ENCODE data around the gene UCP3. TPM values are rescaled to one million over a fixed set of nuclear protein-coding genes. Genes with fewer than 3 reads are reported as not detected.

Gene UCP3
- total RNA-seq, 1 experiment from 2014 or later, result 1.2 TPM

DNA sequence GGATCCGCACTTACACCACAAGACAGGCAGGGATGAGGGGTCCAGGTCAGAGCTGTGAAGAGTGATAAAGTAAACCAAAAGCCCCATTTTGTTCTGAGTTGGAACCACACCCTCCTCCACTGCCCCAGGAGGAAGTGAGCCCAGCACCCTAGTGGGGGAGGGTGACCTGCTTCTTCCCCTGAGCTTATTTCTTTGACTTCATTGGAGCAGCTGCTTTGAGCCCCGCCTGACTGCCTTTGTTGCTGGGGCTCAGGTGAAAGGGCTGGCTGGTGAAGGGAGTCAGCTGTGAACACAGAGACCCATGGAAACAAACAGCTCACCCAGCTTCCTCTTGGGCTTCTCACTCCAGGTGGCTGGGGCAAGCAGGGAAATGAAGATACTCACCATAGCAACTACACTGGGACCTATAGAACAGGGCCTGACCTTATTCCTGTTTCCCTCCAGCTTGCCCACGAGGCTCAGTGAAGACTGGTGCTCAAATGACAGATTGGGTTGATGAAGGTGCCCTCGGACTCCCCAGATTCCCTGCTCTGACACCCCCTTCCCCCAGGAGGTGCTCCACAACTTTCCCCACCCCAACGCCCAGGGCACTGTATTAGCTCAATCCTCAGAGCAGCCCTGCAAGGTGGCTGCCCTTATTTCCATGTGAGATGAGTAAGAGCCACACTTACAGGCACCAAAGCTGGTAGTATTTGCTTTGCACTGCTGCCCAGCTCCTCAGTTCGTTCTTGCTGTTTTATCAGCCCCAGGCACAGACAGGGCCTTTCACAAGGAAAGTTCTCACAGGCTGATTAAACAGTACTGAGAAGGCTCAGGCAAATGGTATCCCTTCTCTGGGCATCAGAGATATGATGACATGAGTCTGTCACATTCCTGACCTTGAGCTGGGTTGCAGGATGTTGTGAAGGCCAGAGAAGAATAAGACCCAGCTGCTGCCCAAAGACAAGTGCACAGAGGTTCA lies 28.6 kb downstream of the UCP3 start:
- peaks cover 17% of the 10 kb centered on the region for H3K36me3 ChIP-seq (ENCODE audit: low read depth, low read length)
- ATAC-seq (no peak), DNase-seq (peak; percentile 8)
- TF ChIP-seq EZH2phosphoT487 (IDR thresholded peaks at IDR 0.05; ENCODE audit: borderline replicate concordance, low read length) (no peak), EZH2 (IDR thresholded peaks at IDR 0.05; ENCODE audit: low read length, unreplicated experiment) (no peak)
- no peak overlapping the region for H2AFZ ChIP-seq (ENCODE audit: low read length)
- no peak overlapping the region for H3K9ac ChIP-seq (ENCODE audit: low read length)
- POLR2A ChIA-PET (ENCODE audit: unreplicated experiment), result interaction anchor here (0.5 to 0.6 kb wide), 2 partner anchors 35 to 86 kb away, joined by 8 to 17 read pairs; no protein-coding TSS in a partner anchor
- no peaks in the 10 kb centered on the region for H3K9me3 ChIP-seq (ENCODE audit: low read length)
- peak overlapping the region; percentile 12; the same call in 1 of the 2 replicates for H3K4me2 ChIP-seq (ENCODE audit: low read length)
- intact Hi-C loops (cut with micrococcal nuclease), result loop anchor here (10.0 kb wide), 1 partner anchor 195 kb away; the partner anchor contains the start of genes C2CD3 and PPME1
- H3K27ac ChIP-seq (ENCODE audit: low read length), result no peak overlapping the region
- no TSS peak for BruUV-seq (replicated peaks)
- H3K27me3 ChIP-seq (ENCODE audit: low read length), result no peaks in the 10 kb centered on the region
- H3K4me3 ChIP-seq (ENCODE audit: low read length), result no peak overlapping the region
- H4K20me1 ChIP-seq (ENCODE audit: low read length), result no peaks in the 10 kb centered on the region
- H3K4me1 ChIP-seq (ENCODE audit: insufficient read depth, low read length), result peaks cover 28% of the 10 kb centered on the region
- H3K9me2 ChIP-seq (replicated peaks; ENCODE audit: low read length), result no peaks in the 10 kb centered on the region
- CTCF ChIA-PET, result no interaction called here
- no peaks in the 10 kb centered on the region for H3F3A ChIP-seq (ENCODE audit: low read length, unreplicated experiment)
- peaks cover 8% of the 10 kb centered on the region; the same call in 1 of the 2 replicates for H3K79me2 ChIP-seq (ENCODE audit: low read length)

DNA sequence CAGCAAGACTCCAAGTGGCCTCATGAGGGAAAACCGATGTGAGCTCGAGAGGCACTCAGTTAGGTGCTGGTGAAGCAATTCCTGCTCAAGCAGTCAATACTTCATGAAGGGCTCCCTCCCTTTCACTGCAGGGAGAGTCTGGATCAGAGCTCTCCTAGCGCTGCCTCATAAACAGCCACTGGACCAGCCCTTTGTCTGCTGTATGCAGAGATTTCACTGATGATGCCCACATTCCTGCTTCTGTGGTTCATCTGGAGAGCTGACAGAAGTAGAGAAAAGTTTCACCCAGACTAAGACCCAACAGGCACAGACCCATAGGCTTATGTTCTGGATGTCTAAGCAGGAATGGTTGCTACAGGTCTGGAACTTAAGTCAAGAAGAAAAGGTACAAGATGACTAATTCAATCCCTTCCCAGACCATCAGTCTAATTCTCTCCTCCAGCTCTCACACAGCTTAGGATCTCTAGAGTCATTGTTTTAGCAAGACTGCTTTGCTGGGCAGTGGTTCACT lies 30.3 kb downstream of the UCP3 start:
- no peak overlapping the region for H3K4me2 ChIP-seq (ENCODE audit: low read length)
- peaks cover 17% of the 10 kb centered on the region for H3K36me3 ChIP-seq (ENCODE audit: low read depth, low read length)
- H3K9me3 ChIP-seq (ENCODE audit: low read length), result no peaks in the 10 kb centered on the region
- H3K9me2 ChIP-seq (replicated peaks; ENCODE audit: low read length), result no peaks in the 10 kb centered on the region
- H2AFZ ChIP-seq (ENCODE audit: low read length), result no peak overlapping the region
- ChIA-PET POLR2A (ENCODE audit: unreplicated experiment) (no interaction called here), CTCF (no interaction called here)
- H3K9ac ChIP-seq (ENCODE audit: low read length), result no peak overlapping the region
- no peak overlapping the region for H3K27ac ChIP-seq (ENCODE audit: low read length)
- no peak overlapping the region for H3K4me3 ChIP-seq (ENCODE audit: low read length)
- H3F3A ChIP-seq (ENCODE audit: low read length, unreplicated experiment), result no peaks in the 10 kb centered on the region
- no TSS peak for BruUV-seq (replicated peaks)
- TF ChIP-seq EZH2phosphoT487 (IDR thresholded peaks at IDR 0.05; ENCODE audit: borderline replicate concordance, low read length), result no peak
- no peak for TF ChIP-seq EZH2 (IDR thresholded peaks at IDR 0.05; ENCODE audit: low read length, unreplicated experiment)
- TF ChIP-seq, protein P1, sequence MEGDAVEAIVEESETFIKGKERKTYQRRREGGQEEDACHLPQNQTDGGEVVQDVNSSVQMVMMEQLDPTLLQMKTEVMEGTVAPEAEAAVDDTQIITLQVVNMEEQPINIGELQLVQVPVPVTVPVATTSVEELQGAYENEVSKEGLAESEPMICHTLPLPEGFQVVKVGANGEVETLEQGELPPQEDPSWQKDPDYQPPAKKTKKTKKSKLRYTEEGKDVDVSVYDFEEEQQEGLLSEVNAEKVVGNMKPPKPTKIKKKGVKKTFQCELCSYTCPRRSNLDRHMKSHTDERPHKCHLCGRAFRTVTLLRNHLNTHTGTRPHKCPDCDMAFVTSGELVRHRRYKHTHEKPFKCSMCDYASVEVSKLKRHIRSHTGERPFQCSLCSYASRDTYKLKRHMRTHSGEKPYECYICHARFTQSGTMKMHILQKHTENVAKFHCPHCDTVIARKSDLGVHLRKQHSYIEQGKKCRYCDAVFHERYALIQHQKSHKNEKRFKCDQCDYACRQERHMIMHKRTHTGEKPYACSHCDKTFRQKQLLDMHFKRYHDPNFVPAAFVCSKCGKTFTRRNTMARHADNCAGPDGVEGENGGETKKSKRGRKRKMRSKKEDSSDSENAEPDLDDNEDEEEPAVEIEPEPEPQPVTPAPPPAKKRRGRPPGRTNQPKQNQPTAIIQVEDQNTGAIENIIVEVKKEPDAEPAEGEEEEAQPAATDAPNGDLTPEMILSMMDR (conservative IDR thresholded peaks at IDR 0.05; ENCODE audit: low read depth, low read length), result no peak
- H3K27me3 ChIP-seq (ENCODE audit: low read length), result no peaks in the 10 kb centered on the region
- H3K4me1 ChIP-seq (ENCODE audit: insufficient read depth, low read length), result peaks cover 34% of the 10 kb centered on the region
- H4K20me1 ChIP-seq (ENCODE audit: low read length), result no peaks in the 10 kb centered on the region
- DNase-seq (no peak), ATAC-seq (no peak)
- peaks cover 8% of the 10 kb centered on the region; the same call in 1 of the 2 replicates for H3K79me2 ChIP-seq (ENCODE audit: low read length)
- intact Hi-C loops (cut with micrococcal nuclease), result no loop called here

DNA sequence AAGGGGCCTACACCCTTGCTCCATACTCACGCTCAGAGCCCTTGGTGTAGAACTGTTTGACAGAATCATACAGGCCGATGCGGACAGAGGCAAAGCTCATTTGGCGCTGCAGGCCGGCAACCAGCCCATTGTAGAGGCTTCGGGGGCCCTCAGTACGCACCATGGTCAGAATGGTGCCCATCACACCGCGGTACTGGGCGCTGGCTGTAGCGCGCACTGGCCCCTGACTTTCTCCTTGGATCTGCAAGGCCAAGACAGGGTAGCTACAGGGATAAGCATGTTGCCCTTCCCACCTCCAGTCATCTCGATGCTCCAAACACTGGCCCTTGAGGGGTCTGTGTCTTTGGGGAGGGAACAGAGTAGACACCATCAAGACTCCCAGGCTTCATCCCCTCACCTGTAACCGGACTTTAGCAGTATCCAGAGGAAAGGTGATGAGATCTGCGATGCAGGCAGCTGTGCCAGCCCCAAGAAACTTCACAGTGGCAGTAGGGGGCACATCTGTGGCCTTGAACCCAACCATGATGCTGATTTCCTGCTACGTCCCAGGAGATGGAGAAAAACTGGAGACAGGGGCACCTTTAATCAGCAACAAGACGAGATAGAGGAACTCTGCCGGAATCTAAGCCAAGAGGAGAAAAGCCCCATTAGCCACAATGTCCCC lies 30.9 kb downstream of the UCP3 start:
- no peak overlapping the region for H3K4me3 ChIP-seq (ENCODE audit: low read length)
- no peak overlapping the region for H2AFZ ChIP-seq (ENCODE audit: low read length)
- no TSS peak for BruUV-seq (replicated peaks)
- DNase-seq (no peak), ATAC-seq (no peak)
- intact Hi-C loops (cut with micrococcal nuclease), result no loop called here
- peaks cover 17% of the 10 kb centered on the region for H3K36me3 ChIP-seq (ENCODE audit: low read depth, low read length)
- H3K27ac ChIP-seq (ENCODE audit: low read length), result no peak overlapping the region
- H3K4me1 ChIP-seq (ENCODE audit: insufficient read depth, low read length), result peaks cover 30% of the 10 kb centered on the region
- H3K9ac ChIP-seq (ENCODE audit: low read length), result no peak overlapping the region
- H3F3A ChIP-seq (ENCODE audit: low read length, unreplicated experiment), result no peaks in the 10 kb centered on the region
- H3K27me3 ChIP-seq (ENCODE audit: low read length), result no peaks in the 10 kb centered on the region
- no peaks in the 10 kb centered on the region for H3K9me2 ChIP-seq (replicated peaks; ENCODE audit: low read length)
- no peaks in the 10 kb centered on the region for H3K9me3 ChIP-seq (ENCODE audit: low read length)
- ChIA-PET POLR2A (ENCODE audit: unreplicated experiment) (no interaction called here), CTCF (no interaction called here)
- no peak overlapping the region for H3K4me2 ChIP-seq (ENCODE audit: low read length)
- TF ChIP-seq EZH2phosphoT487 (IDR thresholded peaks at IDR 0.05; ENCODE audit: borderline replicate concordance, low read length) (no peak), EZH2 (IDR thresholded peaks at IDR 0.05; ENCODE audit: low read length, unreplicated experiment) (no peak)
- TF ChIP-seq, protein P1 (conservative IDR thresholded peaks at IDR 0.05; ENCODE audit: low read depth, low read length), result no peak
- no peaks in the 10 kb centered on the region for H4K20me1 ChIP-seq (ENCODE audit: low read length)
- peaks cover 8% of the 10 kb centered on the region; the same call in 1 of the 2 replicates for H3K79me2 ChIP-seq (ENCODE audit: low read length)

Data from PC-3 (cell line).